HG03442 (cell line): ENCODE measurements around the gene MPPED1.

ENCODE experiments used
- ATAC-seq: cut with Tn5 transposase; IDR thresholded peaks from one replicate; pipeline ENCODE4 v1.9.1; 2021; ENCODE audit warnings: mild to moderate bottlenecking, moderate library complexity; ENCODE audit not compliant: unreplicated experiment

The MPPED1 gene

GRCh38 chr22:43514476-43515157 is 102.8 kb downstream of the MPPED1 start:
- no peak for ATAC-seq

GRCh38 chr22:43515411-43515810 is 103.6 kb downstream of the MPPED1 start:
- no peak for ATAC-seq

- ATAC-seq = no peak
Observed at GRCh38 chr22:43515902-43516301, 104.1 kb downstream of the MPPED1 start.

GRCh38 chr22:43516386-43516785 is 104.6 kb downstream of the MPPED1 start:
- ATAC-seq = no peak

GRCh38 chr22:43516996-43517635 is 105.3 kb downstream of the MPPED1 start:
- no peak for ATAC-seq

GRCh38 chr22:43520632-43521039 is 108.8 kb downstream of the MPPED1 start:
- no peak for ATAC-seq

GRCh38 chr22:43521716-43522115 is 109.9 kb downstream of the MPPED1 start:
- no peak for ATAC-seq

- no peak for ATAC-seq
Observed at GRCh38 chr22:43526117-43526655, 114.4 kb downstream of the MPPED1 start.

GRCh38 chr22:43526946-43527345 is 115.1 kb downstream of the MPPED1 start:
- ATAC-seq = no peak

GRCh38 chr22:43528601-43529360 is 117.0 kb downstream of the MPPED1 start:
- ATAC-seq = no peak

- ATAC-seq = no peak
Observed at GRCh38 chr22:43529461-43529860, 117.6 kb downstream of the MPPED1 start.

- no peak for ATAC-seq
Observed at GRCh38 chr22:43529934-43530333, 118.1 kb downstream of the MPPED1 start.

GRCh38 chr22:43530349-43531201 is 118.8 kb downstream of the MPPED1 start:
- no peak for ATAC-seq

GRCh38 chr22:43531651-43532050 is 119.8 kb downstream of the MPPED1 start:
- no peak for ATAC-seq

- ATAC-seq = no peak
Observed at GRCh38 chr22:43532301-43533155, 120.7 kb downstream of the MPPED1 start.

- no peak for ATAC-seq
Observed at GRCh38 chr22:43533156-43533530, 121.3 kb downstream of the MPPED1 start.

GRCh38 chr22:43533656-43534428 is 122.0 kb downstream of the MPPED1 start:
- ATAC-seq = no peak

- ATAC-seq = no peak
Observed at GRCh38 chr22:43534916-43535315, 123.1 kb downstream of the MPPED1 start.

- ATAC-seq = no peak
Observed at GRCh38 chr22:43535336-43535735, 123.5 kb downstream of the MPPED1 start.
